Measurements from ENCODE around the gene CCL13.

The CCL13 gene

DNA sequence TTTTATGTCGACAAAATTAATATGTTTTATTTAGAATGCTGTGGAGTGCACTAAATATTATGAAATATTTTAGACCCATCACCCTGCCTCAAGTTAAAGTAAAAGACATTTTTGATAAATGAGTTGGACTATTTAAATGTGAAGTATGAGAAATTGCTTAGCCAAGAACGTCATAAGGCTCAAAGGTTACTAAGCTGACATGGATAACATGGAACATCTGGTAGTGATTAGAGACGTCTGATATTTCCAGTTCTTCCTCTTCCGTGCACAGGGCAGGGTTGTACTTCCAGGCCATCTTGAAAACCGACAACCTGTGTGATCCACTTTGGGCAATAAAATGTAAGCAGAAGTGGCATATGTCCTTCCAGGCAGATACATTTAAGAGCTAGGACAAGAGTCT lies 44.2 kb upstream of the CCL13 start:
- H2AK5ac ChIP-seq (ENCODE audit: low read length), result no peak overlapping the region
- no peak overlapping the region for H4K12ac ChIP-seq (ENCODE audit: low read depth, low read length)
- no peak overlapping the region for H4K91ac ChIP-seq (ENCODE audit: low read depth, low read length)
- H3K14ac ChIP-seq (ENCODE audit: low read length), result no peak overlapping the region
- no peak overlapping the region for H2BK120ac ChIP-seq (ENCODE audit: insufficient read depth, low read length, poor library complexity)
- H3K23ac ChIP-seq (ENCODE audit: low read length), result no peak overlapping the region
- DNase-seq, result no peak
- H3K36me3 ChIP-seq (ENCODE audit: control insufficient read depth in 1 of 2, insufficient read depth in 2 of 2, low read length in 2 of 2), result no peaks in the 10 kb centered on the region
- H3K27ac ChIP-seq (ENCODE audit: low read depth, low read length), result no peak overlapping the region
- H3K4me2 ChIP-seq (ENCODE audit: low read length), result no peak overlapping the region
- no peak overlapping the region for H3K9ac ChIP-seq (ENCODE audit: low read length)
- H3K27me3 ChIP-seq (ENCODE audit: insufficient read depth, low read length), result no peaks in the 10 kb centered on the region
- no peaks in the 10 kb centered on the region for H3K9me3 ChIP-seq (ENCODE audit: insufficient read depth, low read depth, low read length)
- H3K18ac ChIP-seq (ENCODE audit: low read length), result no peak overlapping the region
- H3K79me1 ChIP-seq (ENCODE audit: low read length), result no peaks in the 10 kb centered on the region
- no peak overlapping the region for H3K4me3 ChIP-seq (ENCODE audit: low read depth, low read length)
- H3K79me2 ChIP-seq (ENCODE audit: control insufficient read depth, insufficient read depth, low read length, poor library complexity), result no peaks in the 10 kb centered on the region
- no peak overlapping the region for H2BK5ac ChIP-seq (ENCODE audit: low read depth, low read length, poor library complexity)
- no CpG with 5 or more reads among the region's 5 CpGs for WGBS (ENCODE audit: extremely low coverage, insufficient coverage, insufficient read length)
- no peak overlapping the region for H4K8ac ChIP-seq (ENCODE audit: low read depth, low read length)
- no peaks in the 10 kb centered on the region for H3K4me1 ChIP-seq (ENCODE audit: control insufficient read depth in 1 of 2, insufficient read depth in 2 of 2, low read length in 2 of 2)
- no peak overlapping the region for H2BK12ac ChIP-seq (ENCODE audit: low read length)
- no peak overlapping the region for H3K4ac ChIP-seq (ENCODE audit: low read depth, low read length)
- H2AFZ ChIP-seq (ENCODE audit: insufficient read depth, low read length, poor library complexity), result no peak overlapping the region

DNA sequence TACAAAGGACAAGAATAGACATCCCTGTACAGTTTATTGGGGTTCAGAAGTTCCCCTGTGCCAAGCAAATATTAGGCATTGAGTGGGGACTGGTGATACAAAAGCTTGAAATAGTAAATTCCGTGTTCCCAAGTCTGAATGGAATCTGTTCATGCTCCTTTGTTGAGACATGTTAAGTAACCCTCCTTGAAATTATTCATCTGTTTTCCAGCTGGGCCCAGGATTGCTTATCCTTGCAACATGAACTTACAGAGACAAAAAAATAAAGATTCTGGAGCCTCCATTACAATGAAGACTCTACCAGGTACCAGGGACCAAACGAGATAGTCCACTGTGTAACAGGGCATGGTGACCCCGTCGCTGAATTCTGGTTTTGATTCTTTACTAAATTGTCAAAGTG lies 43.1 kb upstream of the CCL13 start:
- Histone ChIP-seq H2AK5ac (ENCODE audit: low read length) (no peak overlapping the region), H3K36me3 (ENCODE audit: control insufficient read depth in 1 of 2, insufficient read depth in 2 of 2, low read length in 2 of 2) (no peaks in the 10 kb centered on the region), H3K9me3 (ENCODE audit: insufficient read depth, low read depth, low read length) (no peaks in the 10 kb centered on the region), H3K4me3 (ENCODE audit: low read depth, low read length) (no peak overlapping the region), H3K4ac (ENCODE audit: low read depth, low read length) (no peak overlapping the region), H3K27me3 (ENCODE audit: insufficient read depth, low read length) (no peaks in the 10 kb centered on the region), H3K18ac (ENCODE audit: low read length) (no peak overlapping the region), H4K12ac (ENCODE audit: low read depth, low read length) (no peak overlapping the region), H3K79me2 (ENCODE audit: control insufficient read depth, insufficient read depth, low read length, poor library complexity) (no peaks in the 10 kb centered on the region), H3K4me1 (ENCODE audit: control insufficient read depth in 1 of 2, insufficient read depth in 2 of 2, low read length in 2 of 2) (no peaks in the 10 kb centered on the region), H3K4me2 (ENCODE audit: low read length) (no peak overlapping the region), H4K8ac (ENCODE audit: low read depth, low read length) (no peak overlapping the region), H3K23ac (ENCODE audit: low read length) (no peak overlapping the region), H3K27ac (ENCODE audit: low read depth, low read length) (no peak overlapping the region), H3K79me1 (ENCODE audit: low read length) (no peaks in the 10 kb centered on the region), H4K91ac (ENCODE audit: low read depth, low read length) (no peak overlapping the region), H2BK12ac (ENCODE audit: low read length) (no peak overlapping the region), H3K14ac (ENCODE audit: low read length) (no peak overlapping the region), H2BK5ac (ENCODE audit: low read depth, low read length, poor library complexity) (no peak overlapping the region), H2BK120ac (ENCODE audit: insufficient read depth, low read length, poor library complexity) (no peak overlapping the region), H3K9ac (ENCODE audit: low read length) (no peak overlapping the region), H2AFZ (ENCODE audit: insufficient read depth, low read length, poor library complexity) (no peak overlapping the region)
- DNase-seq, result no peak
- no CpG with 5 or more reads among the region's 4 CpGs for WGBS (ENCODE audit: extremely low coverage, insufficient coverage, insufficient read length)

DNA sequence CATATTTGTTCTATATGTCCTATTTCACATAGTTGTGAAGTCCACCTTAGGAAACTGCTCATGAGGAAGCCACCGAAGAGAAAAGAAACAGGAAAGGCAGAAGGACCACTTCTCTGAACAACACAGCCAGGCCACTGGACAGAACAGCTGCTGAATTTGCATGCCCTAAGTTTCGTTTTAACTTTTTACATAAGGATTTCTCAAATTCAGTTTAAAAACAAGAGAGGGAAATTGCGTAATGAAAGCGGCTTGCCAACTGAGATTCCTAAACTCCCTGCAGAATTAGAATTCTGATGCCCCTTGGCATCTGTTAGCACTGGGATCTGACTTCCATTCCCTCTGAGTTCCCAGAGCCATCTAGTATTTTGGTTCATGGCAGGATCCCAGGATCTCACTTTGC lies 42.0 kb upstream of the CCL13 start:
- Histone ChIP-seq H3K79me1 (ENCODE audit: low read length) (no peaks in the 10 kb centered on the region), H2BK120ac (ENCODE audit: insufficient read depth, low read length, poor library complexity) (no peak overlapping the region), H3K18ac (ENCODE audit: low read length) (no peak overlapping the region), H3K23ac (ENCODE audit: low read length) (no peak overlapping the region), H3K4me2 (ENCODE audit: low read length) (no peak overlapping the region), H3K27me3 (ENCODE audit: insufficient read depth, low read length) (no peaks in the 10 kb centered on the region), H2BK5ac (ENCODE audit: low read depth, low read length, poor library complexity) (no peak overlapping the region), H3K9ac (ENCODE audit: low read length) (no peak overlapping the region), H3K14ac (ENCODE audit: low read length) (no peak overlapping the region), H3K4ac (ENCODE audit: low read depth, low read length) (no peak overlapping the region), H2AFZ (ENCODE audit: insufficient read depth, low read length, poor library complexity) (no peak overlapping the region), H2BK12ac (ENCODE audit: low read length) (no peak overlapping the region), H2AK5ac (ENCODE audit: low read length) (no peak overlapping the region), H3K4me1 (ENCODE audit: control insufficient read depth in 1 of 2, insufficient read depth in 2 of 2, low read length in 2 of 2) (no peaks in the 10 kb centered on the region), H3K36me3 (ENCODE audit: control insufficient read depth in 1 of 2, insufficient read depth in 2 of 2, low read length in 2 of 2) (no peaks in the 10 kb centered on the region), H3K27ac (ENCODE audit: low read depth, low read length) (no peak overlapping the region), H3K4me3 (ENCODE audit: low read depth, low read length) (no peak overlapping the region), H4K12ac (ENCODE audit: low read depth, low read length) (no peak overlapping the region), H3K79me2 (ENCODE audit: control insufficient read depth, insufficient read depth, low read length, poor library complexity) (no peaks in the 10 kb centered on the region), H4K91ac (ENCODE audit: low read depth, low read length) (no peak overlapping the region), H4K8ac (ENCODE audit: low read depth, low read length) (no peak overlapping the region), H3K9me3 (ENCODE audit: insufficient read depth, low read depth, low read length) (no peaks in the 10 kb centered on the region)
- no peak for DNase-seq
- WGBS (ENCODE audit: extremely low coverage, insufficient coverage, insufficient read length), result no CpG with 5 or more reads among the region's 4 CpGs

DNA sequence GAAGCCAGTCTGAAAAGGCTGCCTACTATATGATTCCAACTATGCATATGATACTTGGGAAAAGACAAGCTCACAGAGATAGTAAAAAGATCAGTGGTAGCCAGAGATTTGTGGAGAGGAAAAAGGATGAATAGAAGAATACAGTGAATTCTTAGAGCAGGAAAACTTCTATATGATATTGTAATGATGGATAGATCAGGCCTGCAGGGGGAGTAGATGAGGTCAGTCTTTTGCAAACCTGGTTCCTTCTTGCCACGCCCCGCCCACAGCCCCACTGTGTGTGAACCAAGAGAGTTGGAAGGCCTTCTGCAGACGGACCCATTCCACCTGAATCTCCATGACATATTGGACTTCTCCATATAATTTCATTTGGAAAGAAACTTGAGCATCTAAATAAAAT lies 37.8 kb upstream of the CCL13 start:
- no peaks in the 10 kb centered on the region for H3K4me1 ChIP-seq (ENCODE audit: control insufficient read depth in 1 of 2, insufficient read depth in 2 of 2, low read length in 2 of 2)
- H2AFZ ChIP-seq (ENCODE audit: insufficient read depth, low read length, poor library complexity), result no peak overlapping the region
- H2BK5ac ChIP-seq (ENCODE audit: low read depth, low read length, poor library complexity), result no peak overlapping the region
- H2BK120ac ChIP-seq (ENCODE audit: insufficient read depth, low read length, poor library complexity), result no peak overlapping the region
- no peak overlapping the region for H4K91ac ChIP-seq (ENCODE audit: low read depth, low read length)
- no peaks in the 10 kb centered on the region for H3K27me3 ChIP-seq (ENCODE audit: insufficient read depth, low read length)
- H3K14ac ChIP-seq (ENCODE audit: low read length), result no peak overlapping the region
- no peak overlapping the region for H3K9ac ChIP-seq (ENCODE audit: low read length)
- no CpG with 5 or more reads among the region's 3 CpGs for WGBS (ENCODE audit: extremely low coverage, insufficient coverage, insufficient read length)
- no peak for DNase-seq
- no peak overlapping the region for H4K8ac ChIP-seq (ENCODE audit: low read depth, low read length)
- no peak overlapping the region for H4K12ac ChIP-seq (ENCODE audit: low read depth, low read length)
- no peak overlapping the region for H2AK5ac ChIP-seq (ENCODE audit: low read length)
- H3K4me2 ChIP-seq (ENCODE audit: low read length), result no peak overlapping the region
- H3K9me3 ChIP-seq (ENCODE audit: insufficient read depth, low read depth, low read length), result no peaks in the 10 kb centered on the region
- no peak overlapping the region for H3K18ac ChIP-seq (ENCODE audit: low read length)
- no peaks in the 10 kb centered on the region for H3K79me2 ChIP-seq (ENCODE audit: control insufficient read depth, insufficient read depth, low read length, poor library complexity)
- H3K23ac ChIP-seq (ENCODE audit: low read length), result no peak overlapping the region
- H3K4ac ChIP-seq (ENCODE audit: low read depth, low read length), result no peak overlapping the region
- no peak overlapping the region for H3K27ac ChIP-seq (ENCODE audit: low read depth, low read length)
- H3K36me3 ChIP-seq (ENCODE audit: control insufficient read depth in 1 of 2, insufficient read depth in 2 of 2, low read length in 2 of 2), result no peaks in the 10 kb centered on the region
- no peak overlapping the region for H2BK12ac ChIP-seq (ENCODE audit: low read length)
- no peak overlapping the region for H3K4me3 ChIP-seq (ENCODE audit: low read depth, low read length)
- no peaks in the 10 kb centered on the region for H3K79me1 ChIP-seq (ENCODE audit: low read length)

All from trophoblast cell (in vitro differentiated cells and primary cell).